HPDE6-E6E7 (cell line): ENCODE results near the gene PAPPA.

Experiments used
- DNase-seq: peaks from one replicate; pipeline ENCODE4 v3.0.0; 2011; ENCODE audit warnings: missing footprints; ENCODE audit errors: extremely low spot score

PAPPA gene

GRCh38 chr9:116419181-116419580 lies 265.6 kb downstream of the PAPPA start:
- DNase-seq, result no peak

GRCh38 chr9:116420993-116421538 lies 267.5 kb downstream of the PAPPA start:
- DNase-seq, result peak; percentile 32

- no peak for DNase-seq
Observed at GRCh38 chr9:116422119-116422979, 268.8 kb downstream of the PAPPA start.

- DNase-seq, result no peak
Observed at GRCh38 chr9:116423149-116423548, 269.6 kb downstream of the PAPPA start.

GRCh38 chr9:116425244-116425643 lies 271.7 kb downstream of the PAPPA start:
- DNase-seq, result no peak

- no peak for DNase-seq
Observed at GRCh38 chr9:116430849-116431248, 277.3 kb downstream of the PAPPA start.

GRCh38 chr9:116432051-116432450 lies 278.5 kb downstream of the PAPPA start:
- DNase-seq, result no peak

GRCh38 chr9:116434314-116434713 lies 280.7 kb downstream of the PAPPA start:
- DNase-seq, result no peak

GRCh38 chr9:116435706-116436105 lies 282.1 kb downstream of the PAPPA start:
- no peak for DNase-seq

- DNase-seq, result no peak
Observed at GRCh38 chr9:116436121-116436520, 282.5 kb downstream of the PAPPA start.

- no peak for DNase-seq
Observed at GRCh38 chr9:116437411-116438370, 284.1 kb downstream of the PAPPA start.

GRCh38 chr9:116442528-116442927 lies 288.9 kb downstream of the PAPPA start:
- no peak for DNase-seq

- no peak for DNase-seq
Observed at GRCh38 chr9:116447934-116448333, 294.3 kb downstream of the PAPPA start.

- DNase-seq, result no peak
Observed at GRCh38 chr9:116448431-116448830, 294.8 kb downstream of the PAPPA start.

- no peak for DNase-seq
Observed at GRCh38 chr9:116449949-116450348, 296.4 kb downstream of the PAPPA start.

- no peak for DNase-seq
Observed at GRCh38 chr9:116450378-116451139, 297.0 kb downstream of the PAPPA start.

- no peak for DNase-seq
Observed at GRCh38 chr9:116451500-116452115, 298.0 kb downstream of the PAPPA start.
